ENCODE measurements around the gene DLG1. TPM values are rescaled to one million over a fixed set of nuclear protein-coding genes. Genes with fewer than 3 reads are reported as not detected.

DLG1 gene
- total and polyA plus RNA-seq, 9 of the 15 experiments (the other 6 are each of a cell fraction or from before 2014, with no cell fraction given) = 9.4 to 63.5 (median 43.6) TPM

- TF ChIP-seq ZKSCAN8 (CRISPR knock-in tag; IDR thresholded peaks at IDR 0.05) = 0 out of 2 replicates have a peak, but pooled peaks have one; percentile 59
- TF ChIP-seq CTCF (IDR thresholded peaks at IDR 0.05 in 2 of 3, conservative IDR thresholded peaks at IDR 0.05 in 1 of 3; ENCODE audit: insufficient read depth in 2 of 3, low read depth in 1 of 3, low read length in 3 of 3) = no peak
- TF ChIP-seq, protein P1, sequence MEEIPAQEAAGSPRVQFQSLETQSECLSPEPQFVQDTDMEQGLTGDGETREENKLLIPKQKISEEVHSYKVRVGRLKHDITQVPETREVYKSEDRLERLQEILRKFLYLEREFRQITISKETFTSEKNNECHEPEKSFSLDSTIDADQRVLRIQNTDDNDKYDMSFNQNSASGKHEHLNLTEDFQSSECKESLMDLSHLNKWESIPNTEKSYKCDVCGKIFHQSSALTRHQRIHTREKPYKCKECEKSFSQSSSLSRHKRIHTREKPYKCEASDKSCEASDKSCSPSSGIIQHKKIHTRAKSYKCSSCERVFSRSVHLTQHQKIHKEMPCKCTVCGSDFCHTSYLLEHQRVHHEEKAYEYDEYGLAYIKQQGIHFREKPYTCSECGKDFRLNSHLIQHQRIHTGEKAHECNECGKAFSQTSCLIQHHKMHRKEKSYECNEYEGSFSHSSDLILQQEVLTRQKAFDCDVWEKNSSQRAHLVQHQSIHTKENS (CRISPR knock-in tag; IDR thresholded peaks at IDR 0.05) = no peak
- TF ChIP-seq SLC30A9 (CRISPR knock-in tag; IDR thresholded peaks at IDR 0.05) = no peak
- no peak for TF ChIP-seq SRF (CRISPR knock-in tag; IDR thresholded peaks at IDR 0.05)
- TF ChIP-seq ZNF23 (CRISPR knock-in tag; IDR thresholded peaks at IDR 0.05) = no peak
- no peak for TF ChIP-seq ZNF507 (tag; conservative IDR thresholded peaks at IDR 0.05)
- no peak for TF ChIP-seq THAP12 (CRISPR knock-in tag; IDR thresholded peaks at IDR 0.05)
- TF ChIP-seq PHF20 (IDR thresholded peaks at IDR 0.05; ENCODE audit: partially characterized antibody) = no peak
- TF ChIP-seq DPF2 (IDR thresholded peaks at IDR 0.05) = peak; percentile 99
- peak; percentile 98 for TF ChIP-seq CEBPB (tag; IDR thresholded peaks at IDR 0.05)
- TF ChIP-seq, protein P2, sequence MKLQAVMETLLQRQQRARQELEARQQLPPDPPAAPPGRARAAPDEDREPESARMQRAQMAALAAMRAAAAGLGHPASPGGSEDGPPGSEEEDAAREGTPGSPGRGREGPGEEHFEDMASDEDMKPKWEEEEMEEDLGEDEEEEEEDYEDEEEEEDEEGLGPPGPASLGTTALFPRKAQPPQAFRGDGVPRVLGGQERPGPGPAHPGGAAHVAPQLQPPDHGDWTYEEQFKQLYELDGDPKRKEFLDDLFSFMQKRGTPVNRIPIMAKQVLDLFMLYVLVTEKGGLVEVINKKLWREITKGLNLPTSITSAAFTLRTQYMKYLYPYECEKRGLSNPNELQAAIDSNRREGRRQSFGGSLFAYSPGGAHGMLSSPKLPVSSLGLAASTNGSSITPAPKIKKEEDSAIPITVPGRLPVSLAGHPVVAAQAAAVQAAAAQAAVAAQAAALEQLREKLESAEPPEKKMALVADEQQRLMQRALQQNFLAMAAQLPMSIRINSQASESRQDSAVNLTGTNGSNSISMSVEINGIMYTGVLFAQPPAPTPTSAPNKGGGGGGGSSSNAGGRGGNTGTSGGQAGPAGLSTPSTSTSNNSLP (IDR thresholded peaks at IDR 0.05; ENCODE audit: borderline replicate concordance, low read depth, low read length) = no peak
- no peak for TF ChIP-seq HNRNPLL (IDR thresholded peaks at IDR 0.05; ENCODE audit: low read depth, low read length, poor library complexity, severe bottlenecking)
- peak in 1 of 2 experiments; percentile 70 for TF ChIP-seq AFF1 (IDR thresholded peaks at IDR 0.05; ENCODE audit: low read depth in 1 of 2, partially characterized antibody in 2 of 2)
Observed at GRCh38 chr3:197031315-197032285, 266.8 kb downstream of the DLG1 start (continued).
